ENCODE data around the gene MYLK.

Gene MYLK

DNA sequence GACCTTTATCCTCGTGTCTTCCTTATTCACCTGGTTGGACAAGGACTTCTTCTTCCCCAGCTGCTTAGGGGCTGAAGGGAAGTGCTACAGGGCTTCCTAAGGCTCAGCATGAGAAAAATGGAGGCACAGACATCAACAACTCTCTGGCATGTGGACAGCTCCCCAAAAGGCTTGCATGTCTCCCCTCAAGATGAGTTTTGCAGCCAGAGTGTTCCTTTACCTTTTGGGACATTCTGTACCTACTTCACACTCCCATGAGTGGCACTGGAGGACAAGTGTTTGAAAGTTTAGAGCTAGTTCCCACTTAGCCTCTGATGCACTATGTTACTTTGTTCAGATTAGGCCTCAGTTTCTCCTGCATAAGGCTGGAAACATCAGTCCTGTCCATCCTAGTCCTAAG lies 222.2 kb downstream of the MYLK start:
- DNase-seq = no peak

DNA sequence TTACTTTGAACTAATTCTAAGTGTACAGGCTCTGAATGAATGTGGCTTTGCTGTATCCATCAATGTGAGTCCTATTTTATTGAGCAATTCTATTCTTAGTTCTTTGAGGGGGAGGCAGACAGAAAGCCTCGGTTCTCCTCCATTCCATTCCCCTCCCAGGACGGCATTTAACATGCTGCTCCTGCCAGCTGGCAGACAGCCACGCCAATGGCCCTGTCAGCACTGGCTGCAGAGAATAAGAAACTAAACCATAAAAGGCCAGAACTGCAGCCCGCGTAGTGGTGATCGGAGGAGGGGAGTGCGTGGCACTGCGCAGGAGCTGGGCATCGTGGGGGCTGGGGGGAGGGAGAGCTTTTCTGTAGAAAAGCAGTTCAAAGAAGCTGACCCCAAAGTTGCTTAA lies 223.2 kb downstream of the MYLK start:
- no peak for DNase-seq

DNA sequence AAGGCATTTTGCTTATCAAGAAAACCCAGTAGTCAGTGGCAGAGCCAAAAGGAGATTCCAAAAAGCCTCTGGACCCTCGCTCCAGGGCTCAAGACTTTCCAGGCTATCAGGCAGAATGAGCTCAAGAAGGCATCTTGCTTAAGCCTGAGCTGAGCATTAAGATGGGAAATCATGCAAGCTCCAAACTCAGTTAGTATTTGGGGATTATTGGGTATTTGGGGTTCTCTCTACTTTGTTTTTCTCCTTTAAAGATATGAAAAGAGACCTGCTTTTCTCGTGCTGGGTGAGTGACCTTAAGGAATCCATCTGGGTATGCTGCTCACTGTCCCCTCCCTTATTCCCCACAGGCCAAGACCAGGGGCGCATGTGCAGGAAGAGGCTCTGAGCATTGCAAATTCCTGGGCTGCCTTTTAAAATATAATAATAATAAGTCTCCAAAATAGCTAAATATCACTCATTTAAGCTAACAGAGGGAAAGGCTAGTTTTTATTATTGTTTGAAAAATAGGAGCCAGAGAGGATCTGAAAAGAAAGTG lies 223.9 kb downstream of the MYLK start:
- no peak for DNase-seq

DNA sequence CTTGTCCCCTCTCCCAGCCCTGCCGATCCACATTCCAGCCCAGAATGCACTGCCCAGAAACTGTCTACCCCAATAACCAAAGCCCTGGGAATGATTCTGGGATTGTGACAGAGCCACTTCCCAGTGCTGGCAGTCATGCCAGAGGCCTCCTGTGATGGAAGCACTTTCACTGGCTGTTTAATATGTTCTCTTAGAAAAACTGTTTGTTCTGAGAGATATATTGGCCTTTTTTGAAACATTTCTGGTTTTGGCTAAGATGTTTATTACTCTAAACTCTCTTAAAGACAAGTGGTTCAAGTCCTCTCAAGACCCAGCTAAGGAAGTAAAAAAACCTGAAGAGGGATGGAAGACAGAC lies 225.3 kb downstream of the MYLK start:
- no peak for DNase-seq

DNA sequence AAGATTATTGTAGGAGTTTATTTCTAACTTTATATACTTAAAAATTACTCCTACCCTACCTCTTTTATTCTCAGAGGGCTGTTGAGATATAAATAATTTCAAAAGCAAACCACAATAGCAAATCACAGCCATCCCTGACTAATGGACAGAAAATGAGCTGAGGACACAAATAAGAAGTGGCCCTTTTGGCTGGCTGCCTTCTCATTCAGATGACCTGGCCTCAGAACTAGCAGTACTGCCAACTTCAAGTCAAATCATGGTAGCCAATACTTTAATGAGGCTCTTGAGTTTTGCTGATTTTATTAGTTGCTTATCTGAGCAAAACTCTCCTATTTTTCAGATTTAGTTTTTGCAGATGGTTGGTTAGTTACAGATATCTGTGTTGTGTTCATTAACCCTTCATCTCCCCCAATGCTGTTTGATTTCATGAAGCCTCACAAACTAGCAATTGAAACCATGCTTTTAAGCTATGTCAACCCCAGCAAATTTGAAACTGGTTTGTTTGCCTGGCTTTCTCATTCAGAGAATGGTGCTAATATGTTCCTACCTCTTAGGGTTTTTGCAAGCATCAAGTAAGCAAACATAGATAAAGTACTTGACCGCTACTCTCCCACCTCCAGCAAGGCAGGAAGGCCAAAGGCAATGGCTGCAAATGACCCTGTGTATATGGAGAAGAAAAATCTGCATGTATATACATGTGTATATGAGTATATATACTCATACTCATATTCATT lies 225.8 kb downstream of the MYLK start:
- no peak for DNase-seq

DNA sequence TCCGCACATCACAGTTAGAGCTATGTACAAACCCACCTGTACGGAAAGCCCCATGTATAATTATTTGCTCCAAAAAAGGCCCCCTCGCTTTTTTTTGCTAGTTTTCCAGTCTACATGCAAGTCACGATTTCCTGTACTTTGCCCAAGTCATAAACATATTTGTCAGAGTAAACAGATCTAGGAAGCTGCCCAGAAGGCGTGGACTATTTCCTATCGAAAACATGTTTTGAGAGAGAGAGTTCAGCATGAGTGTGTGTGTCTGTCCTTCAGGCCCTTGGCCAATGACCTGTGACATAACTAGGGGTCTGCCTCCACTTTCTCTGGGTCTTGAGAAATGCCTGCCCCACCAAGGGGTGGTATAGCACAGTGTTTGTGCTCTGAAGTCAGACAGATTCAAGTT lies 226.6 kb downstream of the MYLK start:
- DNase-seq = no peak

DNA sequence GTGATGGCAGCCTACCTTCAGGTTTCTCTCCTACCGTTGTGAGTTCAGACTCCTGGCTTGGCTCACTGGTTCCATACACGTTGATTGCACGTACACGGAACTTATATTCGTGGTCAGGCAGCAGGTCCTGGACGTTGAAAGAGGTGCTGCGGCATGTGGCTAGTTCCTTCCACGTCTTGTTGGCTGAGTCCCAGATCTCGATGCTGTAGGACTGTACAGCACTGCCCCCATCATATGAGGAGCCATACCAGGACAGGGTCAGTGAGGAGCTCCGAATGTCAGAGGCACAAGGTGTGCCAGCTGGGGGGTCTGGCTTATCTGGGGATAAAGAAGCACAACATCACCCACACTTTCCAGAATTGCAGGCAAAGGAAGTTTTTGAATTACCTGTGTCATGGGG lies 227.0 kb downstream of the MYLK start:
- DNase-seq = no peak

DNA sequence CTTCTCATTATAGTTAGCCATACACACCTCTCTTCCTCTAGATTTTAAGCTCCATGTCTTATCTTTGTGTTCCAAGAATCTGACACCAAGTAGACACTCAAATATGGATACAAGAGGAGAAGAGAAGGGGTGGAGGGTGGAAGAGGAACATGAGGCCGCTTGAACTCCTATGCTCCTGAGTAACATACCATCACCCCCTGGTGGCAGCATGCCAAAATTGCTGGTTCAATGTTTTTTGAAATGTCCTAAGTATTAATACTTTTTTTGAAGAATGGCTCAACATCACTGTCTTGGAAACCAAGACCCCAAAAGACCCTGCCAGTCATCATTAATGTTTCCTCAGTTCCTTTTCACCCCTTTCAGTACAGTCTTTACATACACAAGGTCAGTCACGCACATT lies 227.4 kb downstream of the MYLK start:
- peak; percentile 16 for DNase-seq

DNA sequence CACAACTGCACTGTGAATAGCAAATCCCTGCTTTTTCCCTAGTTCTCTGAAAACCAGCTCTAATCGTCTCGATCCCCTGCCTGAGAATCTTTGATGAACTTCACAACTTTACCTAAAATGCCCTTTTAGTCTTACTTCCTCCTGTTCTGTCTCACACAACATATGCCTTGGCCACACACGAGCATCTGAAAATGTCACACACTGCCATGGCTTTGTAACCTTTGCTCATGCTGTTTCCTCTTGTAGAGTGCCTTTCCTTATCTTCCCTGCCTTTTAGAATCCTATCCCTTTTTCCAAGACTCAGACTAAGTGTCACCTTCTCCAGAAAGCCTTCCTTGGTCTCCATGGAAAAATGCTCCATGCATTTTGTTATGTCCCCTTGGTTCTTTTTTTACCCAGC lies 227.9 kb downstream of the MYLK start:
- DNase-seq = no peak

DNA sequence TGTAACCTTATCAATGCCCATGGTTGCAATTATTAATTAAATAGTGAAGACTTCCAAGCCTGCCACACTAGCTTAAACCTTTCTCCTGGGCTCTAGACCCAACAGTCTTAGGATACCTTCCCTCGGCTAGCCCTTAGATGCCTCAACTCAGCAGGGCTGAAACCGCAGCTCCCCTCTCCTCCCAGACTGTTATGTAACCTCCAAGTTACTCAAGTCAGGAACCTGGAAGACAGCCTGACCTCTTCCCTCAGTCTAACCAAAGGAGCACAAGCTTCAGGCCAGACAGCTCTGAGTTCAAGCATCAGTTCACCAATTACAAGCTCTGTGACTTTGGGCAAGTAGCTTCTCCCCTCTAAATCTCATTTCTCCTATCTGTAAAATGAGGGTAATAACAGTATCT lies 228.7 kb downstream of the MYLK start:
- DNase-seq = no peak

DNA sequence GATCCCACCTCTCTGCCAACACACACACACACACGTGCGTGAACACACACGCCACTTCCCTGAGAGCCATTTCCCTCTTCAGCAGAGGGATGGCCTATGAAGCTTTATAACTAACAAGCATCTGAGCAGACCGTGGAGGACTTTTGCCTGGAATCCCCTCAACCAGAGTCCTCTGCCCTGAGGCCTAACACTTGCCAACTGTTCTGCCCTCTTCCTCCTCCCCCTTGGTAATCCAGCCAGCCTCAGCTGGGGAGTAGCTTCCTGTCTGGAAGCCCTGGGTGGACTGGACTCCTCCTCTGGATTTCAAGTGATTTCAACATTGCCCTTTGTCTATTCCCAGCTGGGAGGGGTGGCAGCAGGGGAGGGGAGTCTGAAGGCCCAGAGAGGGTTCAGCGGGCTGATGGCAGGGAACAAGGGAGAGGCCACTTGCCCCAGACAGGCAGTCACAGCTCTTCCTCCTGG lies 230.9 kb downstream of the MYLK start:
- DNase-seq = no peak

DNA sequence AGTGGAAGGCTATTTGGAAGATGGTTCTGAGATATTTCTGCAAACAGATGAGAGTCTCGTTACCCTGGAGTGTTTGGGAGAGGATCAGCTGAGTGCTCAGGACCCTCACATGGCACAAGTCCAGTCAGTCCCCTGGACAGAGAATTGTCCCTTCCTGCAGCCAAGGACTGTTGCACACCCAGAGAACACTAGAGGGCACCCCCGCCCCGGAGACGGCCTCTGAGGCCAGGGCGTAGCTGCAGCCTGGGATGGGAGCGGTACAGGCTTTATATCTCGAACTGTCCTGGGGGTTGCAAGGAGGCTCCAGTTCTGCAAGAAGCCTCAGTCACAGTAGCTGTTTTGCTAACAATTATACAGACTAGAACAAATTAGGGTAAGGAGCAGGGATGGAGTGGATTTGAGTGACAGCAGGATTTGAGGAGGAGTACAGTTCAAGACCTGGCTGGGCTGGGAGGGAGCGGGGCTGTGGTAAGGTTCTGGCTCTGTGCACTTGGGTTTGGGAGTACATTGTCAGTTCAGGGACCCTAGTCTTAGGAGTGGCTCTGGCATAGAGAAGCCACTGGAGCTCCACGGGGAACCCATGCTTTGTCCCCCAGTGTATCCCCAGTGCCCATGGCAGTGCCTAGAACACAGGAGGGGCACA lies 231.7 kb downstream of the MYLK start:
- DNase-seq = peak; percentile 66

DNA sequence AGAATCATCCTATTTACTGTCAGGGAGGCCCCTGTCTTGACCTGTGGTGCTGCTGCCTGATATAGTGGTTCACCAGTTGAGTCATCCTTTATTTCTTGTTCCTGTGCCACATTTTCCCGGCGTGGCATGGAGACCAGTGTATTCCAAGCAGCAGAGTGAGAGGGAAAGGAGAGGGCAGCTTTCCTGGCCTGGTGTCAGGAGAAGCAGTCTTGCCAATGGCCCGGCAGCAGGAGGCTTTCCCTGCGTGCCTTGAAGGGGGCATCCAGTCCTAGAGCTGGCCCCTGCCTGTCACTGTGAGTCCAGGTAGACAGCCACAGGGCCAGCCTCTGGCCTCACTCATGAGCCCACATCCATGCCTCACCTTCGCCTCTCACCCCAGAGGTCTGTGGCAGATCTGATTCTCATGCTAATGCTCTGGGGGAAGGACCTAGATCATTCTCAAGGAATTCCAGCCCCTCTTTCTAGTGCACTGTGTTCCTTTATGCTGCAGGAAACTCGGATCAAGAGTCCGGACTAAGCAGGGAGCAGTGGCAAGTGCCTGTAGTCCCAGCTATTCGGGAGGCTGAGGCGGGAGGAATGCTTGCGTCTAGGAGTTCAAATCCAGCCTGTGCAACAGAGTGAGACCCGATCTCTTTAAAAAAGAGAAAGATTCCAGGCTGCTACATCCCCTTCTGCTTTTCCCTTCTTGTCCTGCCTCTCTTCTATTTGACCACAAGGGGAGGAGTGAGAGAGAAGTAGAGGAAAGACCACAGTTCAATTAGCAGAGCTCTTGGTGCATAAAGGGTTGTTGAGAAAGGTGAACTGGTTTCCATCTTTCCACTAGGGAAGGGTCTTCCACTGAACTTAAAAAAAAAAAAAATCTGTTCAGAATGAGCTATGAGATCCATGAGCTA lies 232.4 kb downstream of the MYLK start:
- DNase-seq = no peak

DNA sequence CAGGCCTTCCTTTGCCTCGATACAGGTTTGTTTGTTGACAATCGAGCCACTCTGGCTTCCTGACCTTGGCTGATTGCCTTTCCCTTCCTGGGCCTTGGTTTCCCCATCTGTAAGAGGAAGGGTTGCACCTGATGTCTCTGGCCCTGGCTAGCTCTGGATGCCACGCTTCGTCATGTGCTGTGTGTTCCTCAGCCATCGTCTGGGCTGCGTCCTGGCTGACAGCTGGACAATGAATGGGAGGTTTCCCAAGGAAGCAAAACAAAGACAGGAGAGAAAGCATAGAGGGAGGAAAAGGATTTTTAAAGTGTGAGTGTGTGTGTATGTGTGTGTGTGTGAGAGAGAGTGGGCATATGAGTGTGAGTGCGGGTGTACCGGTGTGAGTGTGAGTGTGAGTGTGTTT lies 234.0 kb downstream of the MYLK start:
- DNase-seq = no peak

DNA sequence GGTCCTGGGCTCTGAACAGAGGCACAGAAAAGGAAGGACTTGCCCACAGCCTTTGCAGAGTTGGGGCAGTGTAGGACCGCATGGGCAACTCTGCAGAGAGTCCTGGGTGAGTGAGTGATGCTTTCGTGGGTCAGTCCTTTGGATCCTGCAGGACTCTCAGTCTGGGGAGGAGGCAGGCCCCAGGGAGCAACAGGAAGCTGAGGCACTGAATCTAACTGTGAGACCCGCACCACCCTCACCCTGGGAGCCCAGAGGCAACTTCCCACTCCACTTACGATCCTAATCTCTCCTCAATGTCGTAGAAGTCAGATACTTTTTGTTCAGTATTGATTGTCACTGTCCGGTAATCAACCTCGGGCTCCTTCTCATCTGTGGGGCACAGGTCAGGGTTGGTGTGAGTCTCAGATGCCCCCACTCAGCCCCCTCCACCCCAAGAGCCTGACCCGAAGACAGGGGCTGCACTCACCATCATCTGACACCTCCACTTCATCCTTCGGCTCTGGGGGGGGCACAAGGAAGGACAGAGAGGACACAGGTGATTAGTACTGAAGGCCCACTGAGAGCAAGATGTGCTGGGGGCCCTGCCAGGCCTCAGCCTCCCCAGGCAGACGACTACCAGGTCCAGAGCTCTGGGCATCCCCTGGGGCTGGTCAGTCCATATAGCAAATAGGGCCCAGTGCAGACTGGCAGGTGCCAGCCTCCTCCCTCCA lies 235.3 kb downstream of the MYLK start:
- no peak for DNase-seq

DNA sequence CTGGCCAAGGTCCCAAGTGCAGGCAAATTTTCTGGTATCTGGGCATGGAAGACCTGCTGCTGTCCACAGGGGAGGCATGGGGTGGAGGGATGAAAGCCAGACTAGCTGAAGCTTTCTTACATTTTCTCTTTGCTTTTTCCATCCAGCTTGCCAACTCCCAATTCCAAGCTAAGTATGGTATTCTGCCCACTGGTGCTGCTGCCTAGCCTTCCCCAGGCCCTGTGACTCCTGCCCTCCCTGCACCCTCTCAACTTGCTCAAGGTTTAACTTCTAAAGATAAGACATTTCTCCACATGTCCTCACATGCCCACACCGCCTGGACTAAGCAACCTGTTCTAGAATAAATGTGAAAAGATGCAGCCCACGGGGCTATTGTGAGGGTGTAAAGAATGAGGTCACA lies 239.8 kb downstream of the MYLK start:
- DNase-seq = no peak

DNA sequence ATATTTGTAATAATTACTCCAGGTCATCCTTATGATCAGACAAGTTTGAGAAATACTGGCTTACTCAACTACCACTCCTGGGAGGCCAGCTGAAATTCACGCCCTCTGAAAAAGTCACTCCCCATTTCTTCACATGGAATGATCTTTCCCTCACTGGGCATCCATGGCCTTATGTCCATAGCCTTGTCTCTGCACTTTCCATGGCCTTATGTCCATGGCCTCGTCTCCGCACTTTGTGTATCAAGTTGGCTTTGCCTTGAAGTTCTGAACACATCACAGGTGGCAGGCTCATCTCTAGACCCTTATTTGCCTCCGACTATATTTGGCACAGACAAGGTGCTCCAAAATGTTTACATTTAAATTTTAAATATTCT lies 241.2 kb downstream of the MYLK start:
- no peak for DNase-seq

DNA sequence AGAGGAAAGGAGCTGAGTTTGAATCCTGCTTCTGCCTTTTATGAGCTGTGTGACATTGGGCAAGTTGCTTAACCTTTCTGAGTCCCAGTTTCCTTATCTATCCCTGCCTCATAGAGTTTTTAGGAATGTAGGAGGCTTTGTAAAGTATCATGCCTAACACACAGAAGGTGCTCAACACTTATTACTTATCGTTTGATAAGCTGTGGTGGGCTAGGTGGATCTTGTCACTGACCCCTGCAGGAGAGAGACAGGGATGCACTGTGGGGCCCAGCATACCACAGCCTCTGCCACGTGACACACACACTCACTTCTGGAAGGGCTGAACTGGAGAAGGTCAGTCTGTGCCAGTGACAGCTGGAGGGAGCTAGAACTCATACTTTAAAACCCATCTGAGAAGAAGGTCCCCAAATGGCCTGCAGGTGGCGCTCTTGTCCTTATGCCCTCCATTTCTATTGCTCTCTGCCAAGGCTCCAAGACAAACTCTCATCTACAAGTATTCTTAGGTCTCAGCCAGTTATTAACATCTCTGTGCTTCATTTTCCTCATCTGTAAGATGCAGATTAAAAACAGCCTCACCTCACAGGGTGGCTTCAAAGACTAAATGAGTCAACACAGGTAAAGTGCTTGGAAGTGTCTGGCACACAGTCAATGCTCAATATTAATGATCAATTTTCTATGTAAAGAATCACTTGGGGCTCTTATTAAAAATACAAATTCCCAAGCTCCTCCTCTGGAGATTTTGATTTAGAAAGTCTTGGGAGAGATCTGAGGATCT lies 241.8 kb downstream of the MYLK start:
- DNase-seq = peak; percentile 92

DNA sequence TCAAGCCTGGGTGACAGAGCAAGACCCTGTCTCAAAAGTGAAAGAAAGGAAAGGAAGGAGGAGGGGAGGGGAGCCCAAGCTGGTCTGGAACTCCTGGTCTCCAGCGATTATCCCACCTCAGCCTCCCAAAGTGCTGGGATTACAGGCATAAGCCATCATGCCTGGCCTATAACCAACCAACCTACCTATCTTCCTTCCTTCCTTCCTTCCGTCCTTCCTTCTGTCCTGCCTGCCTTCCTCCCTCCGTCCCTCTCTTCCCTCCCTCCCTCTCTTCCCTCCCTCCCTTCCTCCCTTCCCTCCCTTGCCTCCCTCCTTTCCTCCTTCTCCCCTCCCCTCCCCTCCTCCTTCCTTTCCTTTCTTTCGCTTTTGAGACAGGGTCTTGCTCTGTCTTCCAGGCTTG lies 242.6 kb downstream of the MYLK start:
- DNase-seq = no peak

DNA sequence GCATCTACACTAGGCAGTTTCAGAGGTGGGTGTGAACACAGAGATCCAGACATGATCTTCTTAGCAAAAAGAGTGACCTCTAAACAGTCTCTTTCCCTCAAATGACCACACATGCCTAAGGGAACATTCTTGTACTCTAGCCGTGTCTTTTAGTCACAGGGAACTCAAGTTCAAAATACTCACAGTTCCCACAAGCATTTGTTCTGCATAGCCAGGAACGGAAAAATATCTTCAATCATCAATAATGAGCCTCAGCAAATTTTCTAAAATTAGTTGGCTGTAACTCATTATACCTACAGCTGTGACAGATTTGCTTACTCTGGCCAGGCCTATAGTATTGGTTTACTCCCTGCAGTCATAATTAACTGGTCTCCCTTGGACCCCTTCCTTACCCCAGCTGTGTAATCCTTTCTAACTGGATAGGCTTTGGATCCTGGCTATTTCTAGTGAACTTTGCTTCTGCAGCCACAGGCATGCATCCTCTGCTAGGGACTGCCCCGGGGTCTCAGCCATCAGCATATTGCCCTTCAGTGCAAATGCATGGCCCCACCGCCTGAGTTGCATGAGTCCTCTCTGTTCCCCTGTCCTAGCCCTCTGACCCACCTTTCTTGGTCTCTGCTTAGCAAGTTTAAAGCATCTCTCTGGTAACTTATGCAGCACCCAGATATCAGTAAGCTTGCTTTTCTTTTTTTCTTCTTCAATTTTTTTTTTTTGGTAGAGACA lies 243.2 kb downstream of the MYLK start:
- no peak for DNase-seq

DNA sequence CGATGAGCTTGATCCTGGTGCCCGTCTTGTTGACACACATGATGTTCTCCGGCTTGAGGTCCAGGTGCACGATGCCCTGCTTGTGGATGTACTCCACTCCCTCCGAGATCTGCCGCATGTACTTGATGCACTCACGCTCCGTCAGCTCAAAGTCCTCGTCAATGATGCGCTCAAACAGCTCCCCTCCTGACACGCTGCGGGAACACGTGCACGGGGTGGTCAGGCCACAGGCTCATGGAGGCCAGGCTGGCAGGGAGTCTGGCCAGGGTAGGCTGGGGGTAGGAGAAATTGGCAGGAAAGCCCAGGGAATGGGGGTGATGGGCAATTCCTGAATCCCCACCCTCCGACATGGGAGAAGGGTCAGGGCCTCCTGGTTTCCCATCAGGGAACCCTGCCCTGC lies 243.8 kb downstream of the MYLK start:
- DNase-seq = no peak
